ENCODE data around the gene RAB23.
A peak's percentile ranks its signal among the peaks of the same experiment; 100 is the strongest.

Gene RAB23

DNA sequence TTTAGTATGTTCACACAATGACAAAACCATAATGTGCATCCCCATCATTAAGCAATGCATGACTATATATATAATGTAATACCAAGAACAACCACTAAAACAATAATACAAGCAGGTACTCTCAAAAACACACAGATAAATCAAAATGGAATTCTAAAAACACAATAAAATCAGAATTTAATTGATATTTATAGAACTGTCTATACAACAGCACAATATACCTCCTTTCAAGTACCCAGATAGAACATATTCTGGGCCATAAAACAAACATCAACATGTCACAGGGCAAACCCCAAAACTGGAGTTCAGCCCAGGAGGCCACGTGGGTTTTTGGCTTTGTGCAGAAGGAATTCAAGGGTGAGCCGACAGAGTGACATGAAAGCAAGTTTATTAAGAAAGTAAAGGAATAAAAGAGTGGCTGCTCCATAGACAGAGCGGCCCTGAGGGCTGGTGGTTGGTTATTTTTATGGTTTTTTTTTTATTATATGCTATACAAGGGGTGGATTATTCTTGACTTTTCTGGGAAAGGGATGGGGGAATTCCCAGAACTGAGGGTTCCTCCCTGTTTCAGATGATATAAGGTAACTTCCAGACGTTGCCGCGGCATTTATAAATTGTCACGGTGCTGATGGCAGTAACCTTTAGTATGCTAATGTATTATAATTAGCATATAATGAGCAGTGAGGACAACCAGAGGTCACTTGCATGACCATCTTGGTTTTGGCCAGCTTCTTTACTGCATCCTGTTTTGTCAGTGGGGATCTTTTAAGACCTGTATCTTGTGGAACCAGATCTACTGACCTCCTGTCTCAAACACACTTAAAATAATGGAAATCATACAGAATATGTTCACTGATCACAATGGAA lies 5.6 kb downstream of the RAB23 start:
- TF ChIP-seq ZFX (IDR thresholded peaks at IDR 0.05; ENCODE audit: borderline replicate concordance), result no peak
- TF ChIP-seq, protein P1, sequence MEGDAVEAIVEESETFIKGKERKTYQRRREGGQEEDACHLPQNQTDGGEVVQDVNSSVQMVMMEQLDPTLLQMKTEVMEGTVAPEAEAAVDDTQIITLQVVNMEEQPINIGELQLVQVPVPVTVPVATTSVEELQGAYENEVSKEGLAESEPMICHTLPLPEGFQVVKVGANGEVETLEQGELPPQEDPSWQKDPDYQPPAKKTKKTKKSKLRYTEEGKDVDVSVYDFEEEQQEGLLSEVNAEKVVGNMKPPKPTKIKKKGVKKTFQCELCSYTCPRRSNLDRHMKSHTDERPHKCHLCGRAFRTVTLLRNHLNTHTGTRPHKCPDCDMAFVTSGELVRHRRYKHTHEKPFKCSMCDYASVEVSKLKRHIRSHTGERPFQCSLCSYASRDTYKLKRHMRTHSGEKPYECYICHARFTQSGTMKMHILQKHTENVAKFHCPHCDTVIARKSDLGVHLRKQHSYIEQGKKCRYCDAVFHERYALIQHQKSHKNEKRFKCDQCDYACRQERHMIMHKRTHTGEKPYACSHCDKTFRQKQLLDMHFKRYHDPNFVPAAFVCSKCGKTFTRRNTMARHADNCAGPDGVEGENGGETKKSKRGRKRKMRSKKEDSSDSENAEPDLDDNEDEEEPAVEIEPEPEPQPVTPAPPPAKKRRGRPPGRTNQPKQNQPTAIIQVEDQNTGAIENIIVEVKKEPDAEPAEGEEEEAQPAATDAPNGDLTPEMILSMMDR (IDR thresholded peaks at IDR 0.05), result peak; percentile 15; the same call in 1 of the 2 replicates
- no peak overlapping the region for H3K27ac ChIP-seq

DNA sequence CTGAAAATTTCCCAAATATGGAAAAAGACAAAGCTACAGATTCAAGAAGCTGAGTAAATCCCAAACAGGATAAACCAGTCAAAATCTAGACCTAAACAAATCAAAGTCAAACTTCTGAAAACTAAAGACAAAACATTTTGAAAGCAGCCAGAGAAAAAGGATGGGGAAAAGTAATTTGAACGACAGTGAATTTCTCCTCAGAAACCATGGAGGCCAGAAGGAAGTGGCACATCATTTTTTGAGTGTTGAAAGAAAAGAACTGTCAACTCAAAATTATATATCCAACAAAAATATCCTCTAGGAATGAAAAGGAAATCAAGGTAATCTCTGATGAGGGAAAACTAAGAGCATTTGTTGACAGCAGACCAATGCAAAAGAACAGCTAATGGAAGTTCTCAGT lies 6.8 kb downstream of the RAB23 start:
- H3K27ac ChIP-seq, result no peak overlapping the region
- no peak for TF ChIP-seq ZFX (IDR thresholded peaks at IDR 0.05; ENCODE audit: borderline replicate concordance)
- TF ChIP-seq, protein P1 (IDR thresholded peaks at IDR 0.05), result no peak

DNA sequence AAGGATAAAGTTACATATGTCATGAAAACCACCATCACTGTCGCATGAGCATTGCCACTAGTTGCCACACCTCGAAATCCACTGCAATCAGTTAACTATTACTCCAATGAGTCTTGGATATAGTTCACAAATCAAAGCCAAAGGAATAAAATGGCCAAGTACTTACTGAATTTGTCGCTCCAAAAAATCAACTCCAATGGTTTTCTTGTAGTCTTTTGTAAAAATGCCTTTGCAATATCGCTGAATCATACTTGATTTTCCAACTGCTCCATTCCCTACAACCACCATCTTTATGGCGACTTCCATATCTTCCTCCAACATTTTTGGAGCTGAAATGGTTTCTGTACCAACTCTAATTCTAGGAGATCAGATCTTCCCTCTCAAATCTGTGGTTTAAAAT lies 12.0 kb downstream of the RAB23 start:
- no peak overlapping the region for H3K27ac ChIP-seq
- TF ChIP-seq, protein P1 (IDR thresholded peaks at IDR 0.05), result no peak
- TF ChIP-seq ZFX (IDR thresholded peaks at IDR 0.05; ENCODE audit: borderline replicate concordance), result no peak

DNA sequence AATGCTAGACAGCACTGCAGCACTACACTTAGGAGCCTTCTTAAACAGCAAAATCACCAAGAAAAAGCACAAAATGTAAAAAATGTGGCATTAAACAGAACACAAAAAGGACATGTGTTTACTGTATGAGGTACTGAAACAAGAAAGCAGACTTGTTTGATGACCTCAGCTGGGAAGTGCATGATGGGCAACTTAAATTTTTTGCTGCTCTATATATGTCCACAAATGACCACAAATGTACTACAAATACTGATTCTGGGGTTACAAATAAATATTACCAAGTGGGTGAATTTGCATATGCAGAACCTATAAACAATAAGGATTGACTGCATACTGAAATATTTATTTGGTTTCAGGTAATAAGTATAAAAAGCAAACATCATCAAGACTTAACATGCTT lies 13.1 kb downstream of the RAB23 start:
- TF ChIP-seq, protein P1 (IDR thresholded peaks at IDR 0.05), result no peak
- no peak overlapping the region for H3K27ac ChIP-seq

DNA sequence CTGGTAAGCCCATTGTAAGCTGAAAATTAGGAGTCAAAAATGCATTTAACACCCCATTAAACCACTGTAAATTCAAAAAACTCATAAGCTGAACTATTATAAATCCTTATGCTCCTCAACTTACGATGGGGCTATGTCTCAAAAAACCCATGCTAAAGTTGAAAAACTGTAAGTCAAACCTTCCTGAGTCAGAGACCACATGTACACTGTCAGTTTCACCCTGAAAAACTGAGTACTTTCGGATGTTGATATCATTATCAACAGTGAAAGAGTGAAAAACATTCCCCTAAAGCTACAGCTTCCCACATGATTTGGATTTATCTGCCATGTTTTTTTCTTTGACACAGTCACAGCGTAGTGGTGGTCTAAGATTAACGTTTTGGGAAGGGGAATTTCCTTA lies 14.2 kb downstream of the RAB23 start:
- no peak overlapping the region for H3K27ac ChIP-seq

DNA sequence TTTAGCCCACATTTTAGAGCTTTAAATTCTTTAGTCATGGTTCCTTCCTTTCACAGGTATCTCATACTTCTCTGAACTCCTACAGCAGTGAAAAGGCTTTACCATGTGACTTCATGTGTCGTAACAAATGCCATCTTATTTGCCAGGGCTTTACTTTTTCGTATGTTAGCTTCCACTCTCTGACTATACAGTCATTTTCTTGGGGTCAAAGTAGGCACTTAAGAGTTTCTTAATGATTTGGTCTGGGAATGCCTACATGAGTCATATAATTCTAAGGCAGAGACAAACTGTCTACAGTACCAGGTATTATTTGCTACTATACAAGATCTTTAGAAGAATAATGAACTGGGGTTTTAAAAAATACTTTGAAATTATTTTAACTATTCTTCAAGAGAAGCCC lies 15.0 kb downstream of the RAB23 start:
- H3K27ac ChIP-seq, result no peak overlapping the region
- TF ChIP-seq, protein P1 (IDR thresholded peaks at IDR 0.05), result no peak
- TF ChIP-seq ZFX (IDR thresholded peaks at IDR 0.05; ENCODE audit: borderline replicate concordance), result no peak

More for the DNA sequence above, 14.2 kb downstream of the RAB23 start:
- no peak for TF ChIP-seq ZFX (IDR thresholded peaks at IDR 0.05; ENCODE audit: borderline replicate concordance)
- TF ChIP-seq, protein P1 (IDR thresholded peaks at IDR 0.05), result no peak

DNA sequence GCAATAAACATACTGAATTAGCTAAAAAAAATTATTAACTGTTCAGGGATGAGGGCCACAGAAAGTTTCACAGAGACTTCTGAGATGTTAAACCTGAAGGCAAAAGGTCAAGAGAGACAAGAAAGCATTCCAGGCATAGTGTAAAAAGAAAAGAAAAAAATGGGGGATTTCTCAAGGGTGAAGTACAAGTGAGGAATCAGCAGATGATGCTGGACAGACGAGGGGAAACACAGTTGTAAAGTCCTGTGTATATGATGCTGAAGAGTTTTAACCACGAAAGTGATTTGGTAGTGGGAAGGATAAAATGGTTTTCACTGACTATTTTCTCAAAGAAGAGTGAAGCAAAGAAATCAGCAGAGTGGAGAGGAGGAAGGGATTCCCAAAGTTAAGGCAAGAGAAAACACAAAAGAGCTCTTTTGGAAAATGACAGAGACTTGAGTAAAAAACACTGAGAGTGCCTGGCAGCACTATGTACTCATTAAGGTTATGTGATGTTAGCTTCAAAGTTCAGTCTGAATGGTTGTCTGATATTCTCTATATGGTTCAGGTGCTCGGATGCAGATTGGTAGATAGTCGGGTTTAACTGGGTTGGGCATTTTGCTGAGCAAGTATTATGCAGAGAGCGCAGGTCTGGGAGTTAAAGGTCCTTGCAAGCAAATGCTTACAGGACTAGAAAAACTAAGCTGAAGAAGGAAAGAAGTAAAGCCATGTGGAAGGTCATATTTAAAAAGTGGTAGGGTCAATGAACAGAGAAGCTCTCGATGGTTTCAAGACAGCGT lies 16.4 kb downstream of the RAB23 start:
- H3K27ac ChIP-seq, result no peak overlapping the region
- TF ChIP-seq, protein P1 (IDR thresholded peaks at IDR 0.05), result no peak
- TF ChIP-seq ZFX (IDR thresholded peaks at IDR 0.05; ENCODE audit: borderline replicate concordance), result no peak
